B cell (primary cell): ENCODE results near the gene SYT14. TPM values are rescaled to one million over a fixed set of nuclear protein-coding genes. Genes with fewer than 3 reads are reported as not detected.
"Not testable (repeated sequence)": the region's sequence is repeated elsewhere in the genome, so short reads cannot be mapped to it uniquely, and the experiment has no call there.

ENCODE experiments used
- ATAC-seq: fragments of 200-7000 bp; cut with Tn5 transposase; one replicate; pipeline ENCODE4 v1.10.0; 2021; ENCODE audit warnings: low read depth, mild to moderate bottlenecking, moderate number of reproducible peaks, moderate library complexity
- CTCF ChIA-PET: fragments of 350-600 bp; sonication (Branson Sonifier 250); formaldehyde crosslinking; loops from one replicate; lab custom pipeline; 2021; ENCODE audit warnings: antibody characterized with exemption, inconsistent platforms; lab: Charles Lee
- POLR2A ChIA-PET: fragments of 350-600 bp; sonication (Branson Sonifier 250); formaldehyde crosslinking; loops from one replicate; lab custom pipeline; 2021; ENCODE audit warnings: antibody characterized with exemption; lab: Charles Lee
- DNase-seq: peaks from one replicate; pipeline ENCODE4 v3.0.0; 2013
- H2AFZ ChIP-seq: 2 replicates; pipeline ENCODE4 v1.6.1; 2012; ENCODE audit warnings: mild to moderate bottlenecking, low read depth, low read length; ENCODE audit not compliant: insufficient read depth, poor library complexity, severe bottlenecking
- H3K27ac ChIP-seq, 2 donors: 1 replicate in 1 of 2; 2 replicates in 1 of 2; pipeline ENCODE4 v1.5.1; 2012 to 2013; ENCODE audit warnings: low read length in 2 of 2, mild to moderate bottlenecking in 2 of 2, moderate library complexity in 1 of 2
- H3K27me3 ChIP-seq, 4 experiments: fragments of 200-600 bp in 1 of 4; sonication (generic) in 1 of 4; replicated peaks in 1 of 4; 1 replicate in 2 of 4; 2 replicates in 2 of 4; pipeline versions ENCODE4 v1.6.1 to v1.7.0; 2013 to 2016; ENCODE audit warnings: low read length in 3 of 4, mild to moderate bottlenecking in 2 of 4, mixed read lengths in 1 of 4, moderate library complexity in 1 of 4; ENCODE audit not compliant: insufficient read depth in 4 of 4, control insufficient read depth in 3 of 4; ENCODE audit errors: control extremely low read depth in 1 of 4
- H3K36me3 ChIP-seq, 2 experiments: replicated peaks in 1 of 2; 1 replicate in 1 of 2; 2 replicates in 1 of 2; pipeline versions ENCODE4 v1.6.1 to v1.7.1; 2013; ENCODE audit warnings: low read length in 1 of 2; ENCODE audit not compliant: insufficient read depth in 2 of 2, control insufficient read depth in 1 of 2; ENCODE audit errors: control extremely low read depth in 1 of 2, extremely low read depth in 1 of 2
- H3K4me1 ChIP-seq, 2 donors: fragments of 200-600 bp in 1 of 2; sonication (generic) in 1 of 2; 1 replicate in 1 of 2; 2 replicates in 1 of 2; pipeline versions ENCODE4 v1.5.1 to v1.6.1; 2013 to 2017; ENCODE audit warnings: low read length in 2 of 2; ENCODE audit not compliant: control insufficient read depth in 2 of 2, insufficient read depth in 2 of 2
- H3K4me2 ChIP-seq: replicated peaks from 2 replicates; pipeline ENCODE3; 2012; ENCODE audit warnings: mild to moderate bottlenecking, low read depth, low read length; ENCODE audit not compliant: poor library complexity, severe bottlenecking
- H3K4me3 ChIP-seq, 5 experiments: fragments of 200-600 bp in 1 of 5; sonication (generic) in 1 of 5; 1 replicate in 3 of 5; 2 replicates in 2 of 5; pipeline versions ENCODE4 v1.5.1 to v1.7.0; 2011 to 2016; ENCODE audit warnings: low read length in 4 of 5, mild to moderate bottlenecking in 4 of 5, low read depth in 2 of 5, control low read depth in 1 of 5, moderate library complexity in 1 of 5; ENCODE audit not compliant: insufficient read depth in 1 of 5; ENCODE audit errors: control extremely low read depth in 1 of 5, extremely low read depth in 1 of 5
- H3K79me2 ChIP-seq: fragments of 200-600 bp; sonication (generic); one replicate; pipeline ENCODE4 v1.6.0; 2016; ENCODE audit warnings: low read length; ENCODE audit not compliant: control insufficient read depth, insufficient read depth
- H3K9ac ChIP-seq: fragments of 200-600 bp; sonication (generic); 2 replicates; pipeline ENCODE4 v1.6.1; 2017; ENCODE audit warnings: mild to moderate bottlenecking, low read length, moderate library complexity
- H3K9me3 ChIP-seq, 3 donors: one replicate each; pipeline versions ENCODE4 v1.6.1 to v1.7.1; 2013; ENCODE audit warnings: low read length in 2 of 3; ENCODE audit not compliant: control insufficient read depth in 2 of 3, insufficient read depth in 1 of 3; ENCODE audit errors: control extremely low read depth in 1 of 3
- H4K20me1 ChIP-seq: 2 replicates; pipeline ENCODE4 v1.6.0; 2012; ENCODE audit warnings: mild to moderate bottlenecking, low read length; ENCODE audit not compliant: insufficient read depth, control insufficient read depth, poor library complexity, severe bottlenecking
- H3K27ac Mint-ChIP-seq: one replicate; pipeline ENCODE4 v1.8.0; 2021; ENCODE audit warnings: mixed read lengths
- H3K27me3 Mint-ChIP-seq: one replicate; pipeline ENCODE4 v1.8.0; 2021; ENCODE audit warnings: mixed read lengths
- H3K4me1 Mint-ChIP-seq: one replicate; pipeline ENCODE4 v1.8.0; 2021; ENCODE audit warnings: mixed read lengths
- H3K4me3 Mint-ChIP-seq: one replicate; pipeline ENCODE4 v1.8.0; 2021; ENCODE audit warnings: mixed read lengths
- H3K9me3 Mint-ChIP-seq: one replicate; pipeline ENCODE4 v1.8.0; 2022; ENCODE audit warnings: mixed read lengths; ENCODE audit not compliant: insufficient read depth
- CTCF ChIP-seq: fragments of 200-600 bp; IDR thresholded peaks from one replicate; pipeline ENCODE4 v1.8.0; 2022; ENCODE audit warnings: antibody characterized with exemption, mild to moderate bottlenecking
- EZH2 ChIP-seq: IDR thresholded peaks from 2 replicates; pipeline ENCODE4 v1.6.1; 2012; ENCODE audit warnings: borderline replicate concordance, low read depth, mild to moderate bottlenecking, moderate library complexity, low read length; ENCODE audit not compliant: insufficient read depth, poor library complexity, severe bottlenecking
- WGBS: methylation state at CpG from one replicate; pipeline ENCODE4 v1.1.5; 2013; ENCODE audit warnings: missing lambda C conversion rate; ENCODE audit not compliant: insufficient coverage; 5-methylcytosine and 5-hydroxymethylcytosine counted together
- intact Hi-C: fragments of 100-400 bp; cut with micrococcal nuclease; formaldehyde crosslinking; loops from one replicate; pipeline ENCODE4 v1.10.0; 2022
- polyA plus RNA-seq: library from polyadenylated mRNA; depleted of rRNA; stranded (reverse); fragments of >200 nt; gene quantifications from 2 replicates; pipeline ENCODE4 v1.2.3, GENCODE V29; 2012
- total RNA-seq, 2 donors: library from RNA; stranded (reverse); fragments of 120-200 nt in 1 of 2; gene quantifications; 1 replicate in 1 of 2; 2 replicates in 1 of 2; pipeline versions ENCODE4 v1.2.3 to v1.2.4, GENCODE V29; 2013 to 2022

Gene SYT14
- total and polyA plus RNA-seq, 2 donors (not counting 1 experiment from before 2014, with no cell fraction given): not detected

- Mint-ChIP-seq H3K4me1 (no peaks in the 10 kb centered on the region), H3K9me3 (no peaks in the 10 kb centered on the region), H3K27me3 (peaks cover 24% of the 10 kb centered on the region), H3K4me3 (no peak overlapping the region), H3K27ac (no peak overlapping the region)
- DNase-seq (no peak), ATAC-seq (no peak)
- ChIA-PET POLR2A (no interaction called here), CTCF (no interaction called here)
- intact Hi-C loops: no loop called here
- Histone ChIP-seq H3K4me1 (no peaks in the 10 kb centered on the region), H4K20me1 (no peaks in the 10 kb centered on the region), H3K27me3 (no peaks in the 10 kb centered on the region), H3K9me3 (no peaks in the 10 kb centered on the region), H3K4me3 (no peak overlapping the region), H3K79me2 (no peaks in the 10 kb centered on the region), H3K27ac (no peak overlapping the region), H3K4me2 (no peak overlapping the region), H2AFZ (no peak overlapping the region), H3K9ac (no peak overlapping the region), H3K36me3 (no peaks in the 10 kb centered on the region)
- no peak for TF ChIP-seq EZH2
- TF ChIP-seq CTCF: no peak
- no CpG with 5 or more reads among the region's 4 CpGs for WGBS
Observed at GRCh38 chr1:209896346-209896745, 41.7 kb upstream of the SYT14 start.

- H3K4me1 Mint-ChIP-seq, H3K9ac ChIP-seq, H3K79me2 ChIP-seq, intact Hi-C loops, H3K36me3 ChIP-seq, H3K27me3 ChIP-seq, H3K4me2 ChIP-seq, H3K9me3 ChIP-seq, H3K4me3 ChIP-seq, H3K4me1 ChIP-seq, H2AFZ ChIP-seq, H3K4me3 Mint-ChIP-seq, H4K20me1 ChIP-seq, H3K9me3 Mint-ChIP-seq, ATAC-seq, H3K27ac ChIP-seq, POLR2A ChIA-PET, DNase-seq, H3K27ac Mint-ChIP-seq, CTCF ChIA-PET: not testable (repeated sequence)
- 80% methylated on average over 4 of the region's 6 CpGs for WGBS
- peaks cover 24% of the 10 kb centered on the region for H3K27me3 Mint-ChIP-seq
Observed at GRCh38 chr1:209898271-209898670, 39.7 kb upstream of the SYT14 start.

- H3K4me1 Mint-ChIP-seq, DNase-seq, H3K9ac ChIP-seq, H4K20me1 ChIP-seq, H3K9me3 ChIP-seq, H2AFZ ChIP-seq, CTCF ChIA-PET, H3K4me2 ChIP-seq, H3K36me3 ChIP-seq, H3K79me2 ChIP-seq, H3K27me3 ChIP-seq, H3K4me3 Mint-ChIP-seq, ATAC-seq, intact Hi-C loops, H3K27ac Mint-ChIP-seq, H3K4me3 ChIP-seq, POLR2A ChIA-PET, H3K27ac ChIP-seq, H3K4me1 ChIP-seq, H3K9me3 Mint-ChIP-seq: not testable (repeated sequence)
- peaks cover 21% of the 10 kb centered on the region for H3K27me3 Mint-ChIP-seq
- 97% methylated on average over 9 of the region's 21 CpGs for WGBS
Observed at GRCh38 chr1:209898851-209899250, 39.2 kb upstream of the SYT14 start.
